Lower lobe of right lung (tissue), 2 donors: ENCODE results near the gene LETMD1. TPM values are rescaled to one million over a fixed set of nuclear protein-coding genes. Genes with fewer than 3 reads are reported as not detected.

Experiments
- ATAC-seq, 2 donors: fragments of 200-7000 bp; cut with Tn5 transposase; one replicate each; pipeline ENCODE4 v1.9.1; 2020 to 2022; ENCODE audit warnings: mild to moderate bottlenecking in 2 of 2, moderate library complexity in 2 of 2
- DNase-seq: peaks from one replicate; pipeline ENCODE4 v3.0.0-alpha.2; 2020
- H3K27ac ChIP-seq: fragments of 200-600 bp; one replicate; pipeline ENCODE4 v1.8.0; 2022
- H3K27me3 ChIP-seq: fragments of 200-600 bp; one replicate; pipeline ENCODE4 v1.8.0; 2022; ENCODE audit warnings: low read depth
- H3K36me3 ChIP-seq: fragments of 200-600 bp; one replicate; pipeline ENCODE4 v1.8.0; 2022; ENCODE audit warnings: mild to moderate bottlenecking
- H3K4me1 ChIP-seq: fragments of 200-600 bp; one replicate; pipeline ENCODE4 v1.8.0; 2022
- H3K4me3 ChIP-seq: fragments of 200-600 bp; one replicate; pipeline ENCODE4 v1.8.0; 2022; ENCODE audit warnings: mild to moderate bottlenecking
- H3K9me3 ChIP-seq: fragments of 200-600 bp; one replicate; pipeline ENCODE4 v1.8.0; 2022
- intact Hi-C: fragments of 100-400 bp; cut with DNase I; formaldehyde crosslinking; loops from one replicate; pipeline ENCODE4 v1.11.0; 2022
- total RNA-seq: library from RNA; stranded (reverse); fragmentation: NEBNext Ultra II Directional; extraction: Animal tissue kit (Norgen Biotek cat#: 25700); gene quantifications from one replicate; pipeline ENCODE4 v1.2.1, GENCODE V29; 2021
- TF ChIP-seq, protein P1 (sequence below): fragments of 200-600 bp; IDR thresholded peaks from one replicate; pipeline ENCODE4 v1.8.0; 2022; ENCODE audit warnings: antibody characterized with exemption, mild to moderate bottlenecking
- donor health status: DM: no; HTN: yes; CAD: no; lungs with severe emphysema.

The LETMD1 gene
- total RNA-seq, 1 donor from 2014 or later, result 69.6 TPM

DNA sequence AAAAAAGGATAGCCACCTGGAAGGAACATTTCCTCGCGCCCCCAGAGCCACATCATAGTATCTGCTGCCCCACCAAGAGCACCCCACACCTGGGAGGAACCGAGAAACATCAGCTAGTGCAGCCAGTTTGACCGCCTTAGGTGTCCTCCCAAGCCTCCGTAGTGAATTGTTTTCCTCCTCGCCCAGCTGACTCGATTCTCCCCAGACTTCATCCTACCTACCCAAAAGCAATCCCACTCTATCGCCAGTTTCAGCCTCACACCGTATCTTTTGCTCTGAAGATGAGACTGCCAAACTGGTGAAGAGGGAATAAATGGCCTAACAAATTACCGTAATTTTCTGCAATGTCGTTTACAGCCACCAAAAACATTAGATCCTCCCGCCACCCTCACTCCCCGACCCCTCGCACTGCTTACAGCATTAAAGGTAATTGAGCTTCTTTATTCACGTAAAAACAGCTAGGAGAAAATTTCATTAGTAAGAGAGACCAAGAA, 20.7 kb upstream of the LETMD1 start:
- intact Hi-C loops, result no loop called here
- Histone ChIP-seq H3K27ac (no peak overlapping the region), H3K4me3 (no peak overlapping the region), H3K4me1 (peaks cover 25% of the 10 kb centered on the region), H3K9me3 (no peaks in the 10 kb centered on the region), H3K27me3 (no peaks in the 10 kb centered on the region), H3K36me3 (no peaks in the 10 kb centered on the region)
- DNase-seq (no peak), ATAC-seq (no peak)
- TF ChIP-seq, protein P1, sequence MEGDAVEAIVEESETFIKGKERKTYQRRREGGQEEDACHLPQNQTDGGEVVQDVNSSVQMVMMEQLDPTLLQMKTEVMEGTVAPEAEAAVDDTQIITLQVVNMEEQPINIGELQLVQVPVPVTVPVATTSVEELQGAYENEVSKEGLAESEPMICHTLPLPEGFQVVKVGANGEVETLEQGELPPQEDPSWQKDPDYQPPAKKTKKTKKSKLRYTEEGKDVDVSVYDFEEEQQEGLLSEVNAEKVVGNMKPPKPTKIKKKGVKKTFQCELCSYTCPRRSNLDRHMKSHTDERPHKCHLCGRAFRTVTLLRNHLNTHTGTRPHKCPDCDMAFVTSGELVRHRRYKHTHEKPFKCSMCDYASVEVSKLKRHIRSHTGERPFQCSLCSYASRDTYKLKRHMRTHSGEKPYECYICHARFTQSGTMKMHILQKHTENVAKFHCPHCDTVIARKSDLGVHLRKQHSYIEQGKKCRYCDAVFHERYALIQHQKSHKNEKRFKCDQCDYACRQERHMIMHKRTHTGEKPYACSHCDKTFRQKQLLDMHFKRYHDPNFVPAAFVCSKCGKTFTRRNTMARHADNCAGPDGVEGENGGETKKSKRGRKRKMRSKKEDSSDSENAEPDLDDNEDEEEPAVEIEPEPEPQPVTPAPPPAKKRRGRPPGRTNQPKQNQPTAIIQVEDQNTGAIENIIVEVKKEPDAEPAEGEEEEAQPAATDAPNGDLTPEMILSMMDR, result no peak

DNA sequence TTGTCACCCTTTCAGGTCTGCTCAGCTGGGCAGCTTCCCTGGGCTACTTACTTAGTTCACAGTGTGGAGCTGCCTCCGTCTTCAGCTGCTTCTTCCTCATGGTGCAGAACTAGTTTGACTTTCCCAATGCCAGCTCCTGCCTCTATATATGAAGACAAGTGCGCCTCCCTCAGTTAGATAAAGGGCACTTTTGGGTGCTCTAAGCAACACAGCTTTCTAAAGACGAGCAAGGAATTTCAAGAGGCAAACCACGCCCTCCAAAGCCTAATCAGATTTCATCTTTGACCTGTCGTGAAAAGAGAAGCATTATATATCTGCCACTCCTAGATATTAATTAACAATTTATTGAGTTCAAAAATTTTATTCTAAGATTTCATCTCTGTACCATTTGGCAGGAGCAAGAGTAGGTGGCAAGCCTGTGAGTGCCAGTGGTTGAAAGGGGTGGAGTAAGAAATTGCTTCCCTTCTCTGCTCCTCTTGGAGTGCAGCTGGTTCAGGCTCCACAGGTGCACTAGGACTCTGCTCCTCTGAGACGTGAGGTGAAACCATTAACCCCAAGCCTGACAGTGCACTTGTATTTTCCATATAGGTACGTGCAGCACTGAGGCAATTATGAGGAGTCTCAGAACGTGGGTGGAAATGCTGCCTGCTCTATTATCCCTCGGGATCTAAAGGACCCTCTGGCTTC, 19.9 kb upstream of the LETMD1 start:
- ATAC-seq, result peak; percentile 20 to 33
- intact Hi-C loops, result no loop called here
- H3K4me1 ChIP-seq, result peaks cover 16% of the 10 kb centered on the region
- TF ChIP-seq, protein P1, result peak; percentile 43
- H3K27me3 ChIP-seq, result no peaks in the 10 kb centered on the region
- no peaks in the 10 kb centered on the region for H3K9me3 ChIP-seq
- H3K27ac ChIP-seq, result peak overlapping the region; percentile 37
- no peaks in the 10 kb centered on the region for H3K36me3 ChIP-seq
- DNase-seq, result no peak
- no peak overlapping the region for H3K4me3 ChIP-seq

DNA sequence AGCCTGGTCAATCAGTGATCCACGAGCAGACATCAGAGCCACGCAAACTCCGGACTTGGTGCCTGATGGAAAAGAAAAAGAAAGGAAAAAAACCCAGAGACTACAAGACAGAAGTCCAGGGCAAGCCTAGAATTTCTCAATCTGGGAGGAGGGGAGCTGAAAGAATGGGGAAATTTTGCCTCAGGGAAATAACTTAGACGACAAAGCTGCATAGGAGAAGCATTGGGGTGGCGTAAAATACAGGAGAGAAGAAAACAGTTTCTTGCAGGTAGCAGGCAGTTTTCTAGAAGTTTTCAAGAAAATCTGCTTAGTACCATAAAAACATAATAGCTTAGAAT, 19.3 kb upstream of the LETMD1 start:
- no peak for ATAC-seq
- intact Hi-C loops, result no loop called here
- peaks cover 11% of the 10 kb centered on the region for H3K4me1 ChIP-seq
- peak overlapping the region; percentile 37 for H3K27ac ChIP-seq
- no peak overlapping the region for H3K4me3 ChIP-seq
- TF ChIP-seq, protein P1, result no peak
- H3K9me3 ChIP-seq, result no peaks in the 10 kb centered on the region
- no peaks in the 10 kb centered on the region for H3K36me3 ChIP-seq
- no peaks in the 10 kb centered on the region for H3K27me3 ChIP-seq
- no peak for DNase-seq

DNA sequence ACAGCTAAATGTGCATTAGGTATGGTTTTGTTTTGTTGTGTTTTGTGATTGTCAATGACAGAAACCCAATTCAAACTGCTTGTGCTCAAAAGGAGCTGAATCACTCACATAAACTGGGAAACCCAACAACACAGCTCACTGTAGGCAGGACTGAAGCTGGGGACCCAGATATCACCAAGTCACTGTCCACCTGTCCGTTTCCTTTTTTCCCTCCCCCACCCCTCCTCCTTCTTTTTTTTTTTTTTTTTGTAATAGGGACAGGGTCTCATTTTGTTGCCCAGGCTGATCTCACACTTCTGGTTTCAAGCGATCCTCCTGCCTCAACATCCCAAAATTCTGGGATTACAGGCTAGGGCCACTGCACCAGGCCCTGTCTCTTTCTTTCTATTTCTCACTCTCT, 15.1 kb upstream of the LETMD1 start:
- Histone ChIP-seq H3K27ac (no peak overlapping the region), H3K9me3 (no peaks in the 10 kb centered on the region), H3K36me3 (no peaks in the 10 kb centered on the region), H3K27me3 (no peaks in the 10 kb centered on the region), H3K4me3 (no peak overlapping the region), H3K4me1 (no peaks in the 10 kb centered on the region)
- no peak for ATAC-seq
- DNase-seq, result no peak
- intact Hi-C loops, result no loop called here
- TF ChIP-seq, protein P1, result no peak

DNA sequence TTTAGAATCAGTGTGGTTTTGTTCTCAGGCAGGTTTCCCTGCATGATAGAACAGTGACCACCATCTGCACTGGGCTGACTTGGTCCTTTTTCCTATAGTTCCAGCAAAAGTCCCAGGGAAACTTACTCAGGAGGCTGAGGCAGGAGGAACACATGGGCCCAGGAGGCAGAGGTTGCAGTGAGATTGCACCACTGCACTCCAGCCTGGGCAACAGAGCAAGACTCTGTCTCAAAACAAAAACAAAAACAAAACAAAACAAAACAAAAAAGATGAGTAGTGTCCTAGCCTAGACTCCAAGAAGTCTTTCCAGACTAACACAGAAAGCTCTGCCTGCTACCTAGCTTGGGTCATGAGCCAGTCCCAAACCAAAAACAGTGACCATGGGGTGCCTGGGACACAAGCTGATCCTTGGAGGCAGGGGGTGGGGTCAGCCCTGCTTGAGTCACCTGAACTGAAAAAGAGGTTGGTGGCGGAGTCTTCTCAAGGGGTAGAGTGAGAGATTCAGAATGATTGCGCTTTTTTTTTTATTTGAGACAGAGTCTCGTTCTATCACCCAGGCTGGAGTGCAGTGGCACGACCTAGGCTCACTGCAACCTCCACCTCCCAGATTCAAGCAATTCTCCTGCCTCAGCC, 14.6 kb upstream of the LETMD1 start:
- ATAC-seq (no peak), DNase-seq (no peak)
- no peak overlapping the region for H3K27ac ChIP-seq
- no peaks in the 10 kb centered on the region for H3K4me1 ChIP-seq
- no peaks in the 10 kb centered on the region for H3K27me3 ChIP-seq
- H3K9me3 ChIP-seq, result no peaks in the 10 kb centered on the region
- H3K4me3 ChIP-seq, result no peak overlapping the region
- TF ChIP-seq, protein P1, result no peak
- H3K36me3 ChIP-seq, result no peaks in the 10 kb centered on the region
- intact Hi-C loops, result no loop called here
